Mesenchymal stem cell (in vitro differentiated cells and primary cell): Measurements from ENCODE around the gene ZDHHC16.
"Not testable (repeated sequence)": the region's sequence is repeated elsewhere in the genome, so short reads cannot be mapped to it uniquely, and the experiment has no call there.

Source experiments
- DNase-seq: peaks from one replicate; pipeline ENCODE4 v3.0.0-alpha.2; 2013
- H2AFZ ChIP-seq: one replicate; pipeline ENCODE4 v1.6.1; 2013; ENCODE audit warnings: low read depth, mild to moderate bottlenecking, control low read depth, inconsistent platforms, low read length, moderate library complexity
- H2AK5ac ChIP-seq: 2 replicates; pipeline ENCODE4 v1.6.1; 2013; ENCODE audit warnings: low read length, moderate library complexity, mild to moderate bottlenecking, inconsistent platforms; ENCODE audit not compliant: severe bottlenecking
- H2BK120ac ChIP-seq: one replicate; pipeline ENCODE4 v1.6.1; 2013; ENCODE audit warnings: low read depth, mild to moderate bottlenecking, inconsistent platforms, low read length, moderate library complexity
- H2BK12ac ChIP-seq, 2 experiments: one replicate each; pipeline ENCODE4 v1.6.1; 2013; ENCODE audit warnings: inconsistent platforms in 2 of 2, low read length in 2 of 2, mild to moderate bottlenecking in 2 of 2, moderate library complexity in 2 of 2, control low read depth in 1 of 2
- H2BK15ac ChIP-seq: one replicate; pipeline ENCODE4 v1.6.1; 2013; ENCODE audit warnings: mild to moderate bottlenecking, low read depth, inconsistent platforms; ENCODE audit not compliant: poor library complexity, severe bottlenecking
- H2BK5ac ChIP-seq: 2 replicates; pipeline ENCODE4 v1.6.1; 2013; ENCODE audit warnings: low read depth, mild to moderate bottlenecking, low read length, control low read depth, inconsistent platforms; ENCODE audit not compliant: poor library complexity, severe bottlenecking
- H3K14ac ChIP-seq, 2 experiments: one replicate each; pipeline ENCODE4 v1.6.1; 2013; ENCODE audit warnings: inconsistent platforms in 2 of 2, low read length in 2 of 2, control low read depth in 1 of 2, mild to moderate bottlenecking in 1 of 2, moderate library complexity in 1 of 2
- H3K18ac ChIP-seq, 2 experiments: one replicate each; pipeline ENCODE4 v1.6.1; 2013; ENCODE audit warnings: inconsistent platforms in 2 of 2, low read length in 2 of 2, control low read depth in 1 of 2, low read depth in 1 of 2, mild to moderate bottlenecking in 1 of 2
- H3K23ac ChIP-seq, 2 experiments: one replicate each; pipeline ENCODE4 v1.6.1; 2013; ENCODE audit warnings: inconsistent platforms in 2 of 2, low read length in 2 of 2, mild to moderate bottlenecking in 2 of 2, moderate library complexity in 2 of 2, control low read depth in 1 of 2
- H3K27ac ChIP-seq: 2 replicates; pipeline ENCODE4 v1.5.1; 2013; ENCODE audit warnings: mild to moderate bottlenecking, moderate library complexity, low read length, control low read depth, inconsistent platforms; ENCODE audit not compliant: poor library complexity, severe bottlenecking
- H3K27me3 ChIP-seq, 2 experiments: 2 replicates each; pipeline versions ENCODE4 v1.6.1 to v1.7.0; 2013; ENCODE audit warnings: low read length in 2 of 2, mild to moderate bottlenecking in 2 of 2, moderate library complexity in 2 of 2, control low read depth in 1 of 2, inconsistent platforms in 1 of 2; ENCODE audit not compliant: control insufficient read depth in 1 of 2, insufficient read depth in 1 of 2
- H3K36me3 ChIP-seq, 2 experiments: 2 replicates each; pipeline versions ENCODE4 v1.6.1 to v1.7.0; 2013; ENCODE audit warnings: low read length in 2 of 2, control low read depth in 1 of 2, inconsistent platforms in 1 of 2, low read depth in 1 of 2, mild to moderate bottlenecking in 1 of 2; ENCODE audit not compliant: insufficient read depth in 2 of 2, control insufficient read depth in 1 of 2
- H3K4ac ChIP-seq, 2 experiments: one replicate each; pipeline ENCODE4 v1.6.1; 2013; ENCODE audit warnings: inconsistent platforms in 2 of 2, low read length in 2 of 2, mild to moderate bottlenecking in 2 of 2, moderate library complexity in 2 of 2, control low read depth in 1 of 2, low read depth in 1 of 2
- H3K4me1 ChIP-seq: 2 replicates; pipeline ENCODE4 v1.6.1; 2013; ENCODE audit warnings: low read depth, low read length, control low read depth; ENCODE audit not compliant: control insufficient read depth, insufficient read depth
- H3K4me2 ChIP-seq: 2 replicates; pipeline ENCODE4 v1.6.1; 2013; ENCODE audit warnings: low read length, mild to moderate bottlenecking, inconsistent platforms; ENCODE audit not compliant: poor library complexity, severe bottlenecking
- H3K4me3 ChIP-seq, 2 experiments: 2 replicates each; pipeline versions ENCODE4 v1.5.1 to v1.7.0; 2013; ENCODE audit warnings: low read length in 2 of 2, mild to moderate bottlenecking in 2 of 2, control low read depth in 1 of 2, low read depth in 1 of 2; ENCODE audit not compliant: insufficient read depth in 1 of 2
- H3K79me1 ChIP-seq: replicated peaks from 2 replicates; pipeline ENCODE4 v1.6.1; 2013; ENCODE audit warnings: mild to moderate bottlenecking, control low read depth, low read length, inconsistent platforms; ENCODE audit not compliant: poor library complexity, severe bottlenecking
- H3K9ac ChIP-seq: 2 replicates; pipeline ENCODE4 v1.7.0; 2013; ENCODE audit warnings: mild to moderate bottlenecking, low read length, moderate library complexity
- H3K9me3 ChIP-seq: 2 replicates; pipeline ENCODE4 v1.7.0; 2013; ENCODE audit warnings: mild to moderate bottlenecking, low read length; ENCODE audit not compliant: control insufficient read depth
- H4K8ac ChIP-seq: one replicate; pipeline ENCODE4 v1.6.1; 2013; ENCODE audit warnings: inconsistent platforms, mild to moderate bottlenecking, low read length, moderate library complexity
- H4K91ac ChIP-seq: one replicate; pipeline ENCODE4 v1.6.1; 2013; ENCODE audit warnings: mild to moderate bottlenecking, low read length, inconsistent platforms
- WGBS: methylation state at CpG from one replicate; pipeline ENCODE4 v1.1.7; 2013; ENCODE audit warnings: mixed read lengths; 5-methylcytosine and 5-hydroxymethylcytosine counted together

ZDHHC16 gene

DNA sequence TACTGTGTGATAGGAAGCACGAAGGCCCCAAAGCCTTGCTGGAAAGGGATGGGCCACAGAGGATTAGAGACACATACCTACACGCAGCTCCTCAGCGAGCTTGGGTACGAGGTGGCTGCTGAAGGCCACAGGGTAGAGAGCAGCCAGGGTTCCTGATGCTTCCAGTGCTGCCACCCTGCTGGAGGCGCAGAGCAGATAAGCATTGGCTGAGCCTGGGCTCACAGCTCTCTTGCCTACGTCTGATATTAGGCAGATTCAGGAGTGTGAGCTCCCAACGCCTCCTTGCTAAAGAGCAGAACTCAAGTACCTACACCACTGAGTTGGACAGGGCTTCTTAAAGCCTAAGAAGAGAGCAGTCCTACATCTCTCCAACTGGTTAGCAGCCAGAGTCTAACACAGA is 20.0 kb downstream of the ZDHHC16 start:
- H3K27ac ChIP-seq: no peak overlapping the region
- H4K91ac ChIP-seq: no peak overlapping the region
- H3K9ac ChIP-seq: peak overlapping the region; percentile 37
- no peak overlapping the region for H3K18ac ChIP-seq
- H3K14ac ChIP-seq: no peak overlapping the region
- H4K8ac ChIP-seq: no peak overlapping the region
- no peaks in the 10 kb centered on the region for H3K9me3 ChIP-seq
- no peak overlapping the region for H2BK5ac ChIP-seq
- no peak overlapping the region for H3K23ac ChIP-seq
- peaks cover 76 to 99% of the 10 kb centered on the region in 2 experiments for H3K36me3 ChIP-seq
- no peak overlapping the region for H3K4me2 ChIP-seq
- H3K27me3 ChIP-seq: no peaks in the 10 kb centered on the region
- no peak overlapping the region for H2BK12ac ChIP-seq
- WGBS: 98% methylated on average over 7 of the region's 7 CpGs
- H3K4me3 ChIP-seq: no peak overlapping the region
- peaks cover 30% of the 10 kb centered on the region for H3K79me1 ChIP-seq
- H3K4ac ChIP-seq: no peak overlapping the region
- H2BK120ac ChIP-seq: no peak overlapping the region
- no peak overlapping the region for H2BK15ac ChIP-seq
- DNase-seq: no peak
- peaks cover 2% of the 10 kb centered on the region for H3K4me1 ChIP-seq
- no peak overlapping the region for H2AK5ac ChIP-seq
- H2AFZ ChIP-seq: no peak overlapping the region

DNA sequence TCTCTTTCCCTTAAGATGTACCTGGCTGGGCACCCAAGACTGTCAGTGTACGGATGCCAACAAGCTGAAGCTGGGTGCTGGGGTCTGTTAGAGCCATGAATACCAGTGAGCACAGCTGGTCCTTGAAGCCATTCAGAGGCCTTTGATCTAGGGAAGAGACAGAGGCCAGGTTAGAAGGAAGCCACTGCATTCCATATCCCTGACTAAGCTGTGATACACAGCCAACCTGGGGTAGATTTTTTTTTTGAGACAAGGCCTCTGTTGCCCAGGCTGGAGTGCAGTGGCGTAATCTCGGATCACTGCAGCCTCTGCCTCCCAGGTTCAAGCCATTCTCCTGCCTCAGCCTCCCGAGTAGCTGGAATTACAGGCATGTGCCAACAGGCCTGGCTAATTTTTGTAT is 20.8 kb downstream of the ZDHHC16 start:
- DNase-seq: no peak
- Histone ChIP-seq H3K23ac (no peak overlapping the region), H3K9ac (peak overlapping the region; percentile 37), H3K36me3 (peaks cover 71 to 99% of the 10 kb centered on the region in 2 experiments), H3K14ac (no peak overlapping the region), H2BK12ac (no peak overlapping the region), H3K4me2 (no peak overlapping the region), H3K9me3 (no peaks in the 10 kb centered on the region), H2AFZ (no peak overlapping the region), H3K27me3 (no peaks in the 10 kb centered on the region), H3K27ac (peak overlapping the region; percentile 9), H2BK120ac (no peak overlapping the region), H3K4me3 (no peak overlapping the region), H2AK5ac (no peak overlapping the region), H4K8ac (no peak overlapping the region), H2BK5ac (no peak overlapping the region), H3K4me1 (peaks cover 2% of the 10 kb centered on the region), H3K79me1 (peaks cover 27% of the 10 kb centered on the region), H3K18ac (no peak overlapping the region), H2BK15ac (no peak overlapping the region), H4K91ac (no peak overlapping the region), H3K4ac (no peak overlapping the region)
- 88% methylated on average over 4 of the region's 4 CpGs for WGBS

- H4K8ac ChIP-seq: no peak overlapping the region
- H2BK120ac ChIP-seq: no peak overlapping the region
- H3K4ac ChIP-seq: no peak overlapping the region
- H3K9ac ChIP-seq: no peak overlapping the region
- H3K4me2 ChIP-seq: no peak overlapping the region
- H3K18ac ChIP-seq: no peak overlapping the region
- H3K23ac ChIP-seq: peak overlapping the region in 1 of 2 experiments; percentile 54
- H3K36me3 ChIP-seq: peaks cover 71 to 99% of the 10 kb centered on the region in 2 experiments
- H2BK15ac ChIP-seq: no peak overlapping the region
- no peaks in the 10 kb centered on the region for H3K9me3 ChIP-seq
- no peak for DNase-seq
- H2BK12ac ChIP-seq: no peak overlapping the region
- WGBS: 94% methylated on average over 2 of the region's 3 CpGs
- H2AFZ ChIP-seq: no peak overlapping the region
- no peak overlapping the region for H3K27ac ChIP-seq
- no peak overlapping the region for H3K4me3 ChIP-seq
- peaks cover 23% of the 10 kb centered on the region for H3K79me1 ChIP-seq
- no peaks in the 10 kb centered on the region for H3K27me3 ChIP-seq
- H3K4me1 ChIP-seq: peaks cover 2% of the 10 kb centered on the region
- H4K91ac ChIP-seq: no peak overlapping the region
- H2AK5ac ChIP-seq: no peak overlapping the region
- H3K14ac ChIP-seq: no peak overlapping the region
- H2BK5ac ChIP-seq: no peak overlapping the region
Observed at GRCh38 chr10:97468162-97468561, 22.2 kb downstream of the ZDHHC16 start.

DNA sequence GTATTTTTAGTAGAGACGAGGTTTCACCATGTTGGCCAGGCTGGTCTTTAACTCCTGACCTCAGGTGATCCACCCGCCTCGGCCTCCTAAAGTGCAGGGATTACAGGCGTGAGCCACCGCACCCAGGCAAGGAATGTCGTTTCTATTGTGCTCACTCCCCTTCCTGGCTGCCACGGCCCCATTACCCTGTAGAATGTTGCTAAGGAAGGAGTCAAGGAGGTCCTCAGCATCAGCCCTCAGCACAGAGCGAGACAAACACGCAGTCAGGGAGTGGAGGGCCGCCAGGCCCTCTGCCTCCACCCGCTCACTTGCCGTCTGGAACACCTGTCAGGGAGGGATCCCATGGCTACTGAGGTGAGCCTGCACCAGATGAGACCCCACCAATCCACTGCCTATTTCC is 22.8 kb downstream of the ZDHHC16 start:
- H3K4me3 ChIP-seq, H2BK5ac ChIP-seq, H2AK5ac ChIP-seq, H3K18ac ChIP-seq, H4K91ac ChIP-seq, H3K4ac ChIP-seq, H3K9me3 ChIP-seq, H4K8ac ChIP-seq, H3K27me3 ChIP-seq, H3K23ac ChIP-seq, H3K27ac ChIP-seq, H3K4me2 ChIP-seq, H3K4me1 ChIP-seq, H2BK120ac ChIP-seq, H3K14ac ChIP-seq, H3K9ac ChIP-seq, H2BK12ac ChIP-seq, DNase-seq, H2BK15ac ChIP-seq, H2AFZ ChIP-seq: not testable (repeated sequence)
- H3K79me1 ChIP-seq: peaks cover 19% of the 10 kb centered on the region
- over 99% methylated on average over 12 of the region's 12 CpGs for WGBS
- H3K36me3 ChIP-seq: peaks cover 72 to 99% of the 10 kb centered on the region in 2 experiments
